ENCODE results near the gene CLASRP. TPM values are rescaled to one million over a fixed set of nuclear protein-coding genes. Genes with fewer than 3 reads are reported as not detected.

Gene CLASRP
- polyA plus RNA-seq, 1 donor from 2014 or later, result 30.1 TPM

GRCh38 chr19:45009625-45010255, 29.1 kb upstream of the CLASRP start (continued):
- TF ChIP-seq REST (IDR thresholded peaks at IDR 0.05; ENCODE audit: borderline replicate concordance) (no peak), EP300 (conservative IDR thresholded peaks at IDR 0.05; ENCODE audit: poor library complexity, severe bottlenecking) (no peak), TAF1 (IDR thresholded peaks at IDR 0.05; ENCODE audit: low read depth) (no peak), RAD21 (conservative IDR thresholded peaks at IDR 0.05) (no peak)

GRCh38 chr19:45010306-45010705, 28.5 kb upstream of the CLASRP start:
- no peaks in the 10 kb centered on the region for H3K9me3 ChIP-seq (ENCODE audit: low read length)
- no peaks in the 10 kb centered on the region for H3K9me2 ChIP-seq (ENCODE audit: insufficient read depth, low read length)
- H3K36me3 ChIP-seq (ENCODE audit: insufficient read depth, low read length), result no peaks in the 10 kb centered on the region
- H3K79me2 ChIP-seq (replicated peaks; ENCODE audit: insufficient read depth, low read length), result no peaks in the 10 kb centered on the region
- H3K4me2 ChIP-seq (ENCODE audit: low read length), result no peak overlapping the region
- no peak overlapping the region for H2AFZ ChIP-seq (ENCODE audit: low read depth, low read length)
- TF ChIP-seq POLR2AphosphoS5 (IDR thresholded peaks at IDR 0.05), result no peak
- TF ChIP-seq CTCF (IDR thresholded peaks at IDR 0.05; ENCODE audit: poor library complexity, severe bottlenecking), result no peak
- TF ChIP-seq RAD21 (conservative IDR thresholded peaks at IDR 0.05), result no peak
- no peak for TF ChIP-seq MXI1 (conservative IDR thresholded peaks at IDR 0.05; ENCODE audit: poor library complexity, severe bottlenecking)
- no peak for TF ChIP-seq SMC3 (conservative IDR thresholded peaks at IDR 0.05; ENCODE audit: poor library complexity)
- no peak for TF ChIP-seq EP300 (conservative IDR thresholded peaks at IDR 0.05; ENCODE audit: poor library complexity, severe bottlenecking)
- no peak for TF ChIP-seq EZH2 (IDR thresholded peaks at IDR 0.05; ENCODE audit: borderline replicate concordance, insufficient read depth, low read length, poor library complexity, severe bottlenecking)
- TF ChIP-seq TAF1 (IDR thresholded peaks at IDR 0.05; ENCODE audit: low read depth), result no peak
- no peaks in the 10 kb centered on the region for H3K27me3 ChIP-seq (ENCODE audit: insufficient read depth, low read depth, low read length)
- no peak overlapping the region for H3K9ac ChIP-seq (ENCODE audit: low read length)
- no peak overlapping the region for H3K4me3 ChIP-seq (ENCODE audit: low read length)
- no peak overlapping the region for H3K27ac ChIP-seq (ENCODE audit: low read length)
- H3F3A ChIP-seq (ENCODE audit: insufficient read depth, low read length, poor library complexity, severe bottlenecking), result no peaks in the 10 kb centered on the region
- no peaks in the 10 kb centered on the region for H4K20me1 ChIP-seq (ENCODE audit: insufficient read depth)

GRCh38 chr19:45011959-45012358, 26.9 kb upstream of the CLASRP start:
- Histone ChIP-seq H3K4me3 (ENCODE audit: low read length) (no peak overlapping the region), H2AFZ (ENCODE audit: low read depth, low read length) (no peak overlapping the region), H3K79me2 (replicated peaks; ENCODE audit: insufficient read depth, low read length) (no peaks in the 10 kb centered on the region)

More at GRCh38 chr19:45011959-45012358, 26.9 kb upstream of the CLASRP start:
- Histone ChIP-seq H3K27me3 (ENCODE audit: insufficient read depth, low read depth, low read length) (no peaks in the 10 kb centered on the region), H4K20me1 (ENCODE audit: insufficient read depth) (no peaks in the 10 kb centered on the region), H3K9me2 (ENCODE audit: insufficient read depth, low read length) (no peaks in the 10 kb centered on the region), H3K4me2 (ENCODE audit: low read length) (no peak overlapping the region), H3F3A (ENCODE audit: insufficient read depth, low read length, poor library complexity, severe bottlenecking) (no peaks in the 10 kb centered on the region), H3K27ac (ENCODE audit: low read length) (no peak overlapping the region), H3K9me3 (ENCODE audit: low read length) (no peaks in the 10 kb centered on the region), H3K36me3 (ENCODE audit: insufficient read depth, low read length) (no peaks in the 10 kb centered on the region), H3K9ac (ENCODE audit: low read length) (no peak overlapping the region)
- TF ChIP-seq POLR2AphosphoS5 (IDR thresholded peaks at IDR 0.05) (no peak), CTCF (IDR thresholded peaks at IDR 0.05; ENCODE audit: poor library complexity, severe bottlenecking) (no peak)
